NCI-H510A (cell line): ENCODE data around the gene DGKH.
"Not testable (repeated sequence)": the region's sequence is repeated elsewhere in the genome, so short reads cannot be mapped to it uniquely, and the experiment has no call there.

ENCODE experiments used
- DNase-seq: peaks from one replicate; lab custom pipeline; 2025; lab: John Stamatoyannopoulos, UW

The DGKH gene

DNA sequence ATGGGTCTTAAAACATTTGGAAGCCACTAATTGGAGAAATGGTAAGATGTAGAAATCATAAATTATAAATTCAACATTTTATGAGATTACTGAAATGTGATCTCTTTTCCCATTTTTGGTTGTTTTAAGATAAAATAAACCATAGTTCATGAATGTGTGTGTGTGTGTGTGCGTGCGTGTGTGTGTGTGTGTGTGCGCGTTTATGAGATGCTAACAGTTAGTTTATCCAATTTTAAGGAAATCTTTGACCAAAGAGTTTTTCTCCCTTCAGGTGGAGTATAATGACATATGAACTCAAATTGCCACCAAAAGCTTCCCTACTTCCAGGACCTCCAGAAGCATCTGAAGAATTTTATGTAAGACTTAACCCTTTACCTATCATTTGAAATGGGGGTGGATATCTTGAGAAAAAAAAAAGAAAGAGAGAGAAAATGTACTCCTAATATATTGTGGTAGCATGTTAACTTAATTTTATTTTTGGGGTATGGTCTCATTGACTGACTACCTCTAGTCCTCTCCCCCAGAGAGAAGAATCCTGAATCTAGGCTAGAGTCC lies 125.4 kb downstream of the DGKH start:
- DNase-seq: no peak

- no peak for DNase-seq
These were observed 126.1 kb downstream of the DGKH start for GRCh38 chr13:42174344-42175162.

- no peak for DNase-seq
These were observed 127.8 kb downstream of the DGKH start for GRCh38 chr13:42176294-42176693.

DNA sequence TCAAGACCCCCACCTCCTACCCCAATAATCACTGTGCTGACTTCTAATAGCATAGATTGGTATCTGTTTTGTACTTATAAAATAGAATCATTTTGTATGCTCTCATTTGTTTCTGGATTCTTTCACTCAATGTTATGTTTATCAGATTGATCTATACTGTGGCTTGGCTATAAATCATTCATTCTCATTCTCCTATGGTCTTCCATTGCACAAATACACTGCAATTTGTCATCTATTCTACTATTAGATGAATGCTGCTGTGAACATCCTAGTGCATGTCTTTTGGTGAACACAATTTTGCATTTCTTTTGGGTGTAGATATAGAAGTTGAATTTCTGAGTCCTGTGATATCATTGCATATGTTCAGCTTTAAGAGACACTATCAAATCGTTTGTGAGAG lies 128.7 kb downstream of the DGKH start:
- DNase-seq: no peak

DNA sequence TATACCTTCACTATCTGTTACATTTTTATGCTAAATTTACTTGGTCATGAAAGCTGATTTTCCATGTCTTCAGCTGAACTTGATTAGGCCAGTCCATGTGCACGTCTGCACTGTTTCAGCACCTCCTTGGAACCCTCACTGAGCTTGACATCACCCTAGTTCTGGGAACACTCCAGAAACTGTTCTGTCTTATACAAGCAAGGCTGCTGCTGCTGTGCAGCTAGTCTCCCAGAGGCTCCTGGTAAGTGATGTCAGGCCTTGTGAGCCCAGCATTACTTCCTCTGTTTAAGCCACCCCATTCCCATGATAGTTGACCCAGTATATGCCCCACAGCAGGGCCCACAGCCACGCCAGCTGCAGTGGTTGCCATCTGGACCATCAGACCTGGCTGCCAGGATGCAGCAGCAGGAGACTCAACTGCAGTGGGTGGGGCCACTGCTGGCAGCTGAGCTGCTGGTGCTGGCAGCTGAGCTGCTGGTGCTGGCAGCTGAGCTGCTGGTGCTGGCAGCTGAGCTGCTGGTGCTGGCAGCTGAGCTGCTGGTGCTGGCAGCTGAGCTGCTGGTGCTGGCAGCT lies 133.0 kb downstream of the DGKH start:
- DNase-seq: no peak

GRCh38 chr13:42189061-42189460 lies 140.6 kb downstream of the DGKH start:
- DNase-seq: no peak

- DNase-seq: no peak
These were observed 142.1 kb downstream of the DGKH start for GRCh38 chr13:42190529-42190928.

DNA sequence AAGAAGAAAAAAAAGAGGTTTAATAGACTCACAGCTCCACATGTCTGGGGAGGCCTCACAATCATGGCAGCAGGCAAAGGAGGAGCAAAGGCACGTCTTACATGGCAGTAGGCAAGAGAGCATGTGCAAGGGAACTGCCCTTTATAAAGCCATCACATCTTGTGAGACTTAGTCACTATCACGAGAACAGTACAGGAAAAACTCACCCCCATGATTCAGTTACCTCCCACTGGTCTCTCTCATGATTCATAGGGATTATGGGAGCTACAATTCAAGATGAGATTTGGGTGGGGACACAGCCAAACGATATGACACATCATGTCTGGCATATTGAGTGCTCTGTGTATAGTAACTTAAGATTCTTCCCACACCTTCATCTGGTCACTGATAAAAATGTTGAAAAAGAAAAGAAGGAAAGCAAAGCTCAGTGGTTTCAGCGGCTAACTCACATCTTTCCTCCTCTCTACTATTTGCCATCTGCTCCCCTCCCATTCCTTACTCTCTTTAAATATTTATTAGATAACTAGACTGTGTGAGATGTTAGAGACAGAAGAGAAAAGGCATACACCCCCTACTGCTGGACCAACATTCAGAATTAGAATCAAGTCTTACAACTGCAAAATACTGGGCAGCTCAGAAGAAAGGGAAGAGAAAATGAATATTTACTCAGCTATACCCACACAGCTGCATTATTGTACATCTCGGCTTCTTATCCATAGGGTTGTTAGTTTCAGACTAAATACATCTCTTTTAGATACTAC lies 163.4 kb downstream of the DGKH start:
- no peak for DNase-seq

- DNase-seq: no peak
These were observed 166.0 kb downstream of the DGKH start for GRCh38 chr13:42214446-42214845.

- DNase-seq: no peak
These were observed 167.4 kb downstream of the DGKH start for GRCh38 chr13:42215578-42216421.

GRCh38 chr13:42216422-42216735 lies 167.9 kb downstream of the DGKH start:
- DNase-seq: no peak

DNA sequence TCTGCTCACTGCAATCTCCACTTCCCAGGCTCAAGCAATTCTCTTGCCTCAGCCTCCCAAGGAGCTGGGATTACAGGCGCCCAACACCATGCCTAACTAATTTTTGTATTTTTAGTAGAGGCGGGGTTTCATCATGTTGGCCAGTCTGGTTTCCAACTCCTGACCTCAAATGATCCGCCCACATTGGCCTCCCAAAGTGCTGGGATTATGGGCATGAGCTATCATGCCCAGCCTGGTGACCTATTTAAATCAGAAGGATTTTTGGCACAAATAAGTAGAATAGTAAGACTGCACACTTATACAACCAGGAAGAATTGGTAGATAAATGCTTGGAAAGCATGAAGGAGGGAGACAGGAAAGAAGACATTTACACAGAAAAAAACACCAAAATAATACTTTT lies 170.1 kb downstream of the DGKH start:
- DNase-seq: no peak

GRCh38 chr13:42219051-42219450 lies 170.6 kb downstream of the DGKH start:
- no peak for DNase-seq

GRCh38 chr13:42219876-42220275 lies 171.4 kb downstream of the DGKH start:
- DNase-seq: no peak

- DNase-seq: no peak
These were observed 172.8 kb downstream of the DGKH start for GRCh38 chr13:42221121-42221765.

DNA sequence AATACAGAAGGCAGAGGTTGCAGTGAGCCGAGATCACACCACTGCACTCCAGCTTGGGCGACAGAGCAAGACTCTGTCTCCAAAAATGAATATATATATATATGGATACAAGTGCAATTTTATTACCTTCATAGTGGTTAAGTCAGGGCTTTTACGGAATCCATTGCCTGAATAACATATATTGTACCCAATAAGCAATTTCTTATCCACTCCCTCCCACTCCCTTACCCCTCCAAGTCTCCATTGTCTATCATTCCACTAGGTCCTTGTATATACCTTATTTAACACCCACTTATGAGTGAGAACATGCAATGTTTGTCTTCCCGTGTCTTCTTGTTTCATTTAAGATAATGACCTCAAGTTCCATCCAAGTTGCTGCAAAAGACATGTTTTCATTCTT lies 175.2 kb downstream of the DGKH start:
- DNase-seq: no peak

DNA sequence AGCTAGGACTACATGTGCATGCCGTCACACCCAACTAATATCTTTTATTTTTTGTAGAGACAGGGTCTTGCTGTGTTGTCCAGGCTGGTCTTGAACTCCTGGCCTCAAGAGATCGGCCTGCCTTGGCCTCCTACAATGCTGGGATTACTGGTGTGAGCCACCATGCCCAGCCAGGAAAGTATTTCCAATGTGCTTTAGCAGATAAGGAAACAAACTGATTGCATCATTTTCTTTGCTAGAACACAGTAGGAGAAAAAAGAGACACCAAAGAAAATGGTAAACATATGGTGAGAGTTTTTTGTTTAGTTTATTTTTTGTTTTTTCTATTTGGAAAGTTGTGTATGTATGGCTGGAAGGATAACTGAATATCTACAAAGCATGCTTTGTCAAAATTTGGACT lies 176.6 kb downstream of the DGKH start:
- no peak for DNase-seq

- not testable (repeated sequence) for DNase-seq
These were observed 178.3 kb downstream of the DGKH start for GRCh38 chr13:42226759-42227158.

GRCh38 chr13:42228527-42228926 lies 180.1 kb downstream of the DGKH start:
- DNase-seq: no peak

DNA sequence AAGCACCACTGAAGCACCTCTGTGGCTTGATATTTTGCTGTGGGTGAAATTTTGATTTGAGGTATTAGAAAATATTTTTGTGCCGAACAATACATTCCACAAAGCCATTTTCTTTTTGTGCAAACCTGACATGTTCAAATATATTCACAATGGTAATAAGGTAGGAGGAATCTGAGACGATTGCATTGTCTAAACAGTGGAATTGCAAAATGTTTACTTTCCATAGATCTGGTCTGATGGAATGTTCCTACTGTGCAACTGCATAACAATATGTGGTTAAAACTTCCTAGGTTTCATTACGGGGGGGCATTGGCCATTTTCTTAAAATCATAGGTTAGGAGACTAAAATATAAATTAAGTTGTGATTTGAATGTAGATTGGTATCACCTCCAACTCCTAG lies 180.8 kb downstream of the DGKH start:
- DNase-seq: no peak

DNA sequence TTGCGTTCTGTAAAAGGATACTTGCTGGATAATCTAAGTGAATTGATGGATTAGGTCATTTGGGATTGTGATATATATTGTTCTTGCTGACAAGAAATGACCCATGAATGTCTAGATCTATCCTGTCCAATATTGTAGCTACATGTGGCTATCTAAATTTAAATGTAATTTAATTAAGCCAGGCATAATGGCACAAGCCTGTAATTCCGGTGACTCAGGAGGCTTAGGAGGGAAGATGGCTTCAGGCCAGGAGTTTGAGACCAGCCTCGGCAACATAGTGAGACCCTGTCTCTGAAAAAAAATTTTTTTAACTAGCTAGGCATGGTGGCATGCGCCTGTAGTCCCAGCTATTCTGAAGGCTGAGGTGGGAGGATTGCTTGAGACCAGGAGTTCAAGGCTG lies 184.2 kb downstream of the DGKH start:
- DNase-seq: no peak

DNA sequence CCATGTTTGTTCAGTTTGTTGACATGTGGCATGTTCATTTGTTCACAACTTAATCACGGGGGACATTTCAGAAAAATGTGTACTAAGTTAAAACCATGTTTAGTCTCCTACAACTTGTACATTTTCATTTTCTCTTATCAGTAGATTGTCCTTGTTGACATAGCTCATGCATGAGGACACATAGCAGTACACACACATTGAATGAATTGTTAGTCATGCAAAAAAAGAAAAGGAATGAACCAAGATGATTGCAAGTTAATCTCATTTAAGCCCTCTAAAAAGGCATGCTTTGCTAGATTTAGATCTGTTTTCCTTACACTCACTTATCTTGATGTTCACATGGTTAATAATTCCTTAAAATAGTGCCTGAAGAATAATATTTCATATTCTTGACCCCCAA lies 185.3 kb downstream of the DGKH start:
- no peak for DNase-seq
